ENCODE measurements around the gene ZC3HAV1. TPM values are rescaled to one million over a fixed set of nuclear protein-coding genes. Genes with fewer than 3 reads are reported as not detected.

ZC3HAV1 gene
- total RNA-seq, 2 experiments from 2014 or later: 47.4 to 52.4 TPM

GRCh38 chr7:139152149-139152548 lies 42.6 kb upstream of the ZC3HAV1 start:
- no peak for TF ChIP-seq CTCF (conservative IDR thresholded peaks at IDR 0.05; ENCODE audit: low read length)
- TF ChIP-seq EZH2phosphoT487 (IDR thresholded peaks at IDR 0.05; ENCODE audit: borderline replicate concordance, low read depth, low read length): no peak
- Histone ChIP-seq H3K9me3 (ENCODE audit: low read length) (no peaks in the 10 kb centered on the region), H2AFZ (ENCODE audit: low read length) (no peak overlapping the region), H3K4me3 (ENCODE audit: low read depth, low read length, poor library complexity, severe bottlenecking) (no peak overlapping the region), H3K9me2 (ENCODE audit: insufficient read depth, low read length) (no peaks in the 10 kb centered on the region), H4K20me1 (ENCODE audit: insufficient read depth, low read length) (no peaks in the 10 kb centered on the region), H3K4me1 (ENCODE audit: insufficient read depth, low read length, poor library complexity, severe bottlenecking) (no peaks in the 10 kb centered on the region), H3K4me2 (ENCODE audit: low read length) (no peak overlapping the region), H3K27ac (ENCODE audit: low read depth, low read length, poor library complexity, severe bottlenecking) (no peak overlapping the region), H3K79me2 (ENCODE audit: insufficient read depth, low read depth, low read length) (no peaks in the 10 kb centered on the region), H3K36me3 (ENCODE audit: insufficient read depth, low read length) (no peaks in the 10 kb centered on the region)
- ChIA-PET CTCF (ENCODE audit: unreplicated experiment) (no interaction called here), POLR2A (no interaction called here)
- BruUV-seq (replicated peaks): no TSS peak
- DNase-seq (ENCODE audit: low spot score): no peak
- intact Hi-C loops (cut with micrococcal nuclease; ENCODE audit: unreplicated experiment): no loop called here

GRCh38 chr7:139139150-139139549 lies 29.6 kb upstream of the ZC3HAV1 start:
- no peak overlapping the region for H3K27ac ChIP-seq (ENCODE audit: low read depth, low read length, poor library complexity, severe bottlenecking)
- TF ChIP-seq CTCF (conservative IDR thresholded peaks at IDR 0.05; ENCODE audit: low read length) (no peak), EZH2phosphoT487 (IDR thresholded peaks at IDR 0.05; ENCODE audit: borderline replicate concordance, low read depth, low read length) (no peak)
- no peaks in the 10 kb centered on the region for H4K20me1 ChIP-seq (ENCODE audit: insufficient read depth, low read length)
- H3K79me2 ChIP-seq (ENCODE audit: insufficient read depth, low read depth, low read length): no peaks in the 10 kb centered on the region
- POLR2A ChIA-PET: interaction anchor here (0.7 kb wide), 1 partner anchor 395 kb away, joined by 3 read pairs; no protein-coding TSS in a partner anchor
- no peaks in the 10 kb centered on the region for H3K36me3 ChIP-seq (ENCODE audit: insufficient read depth, low read length)
- intact Hi-C loops (cut with micrococcal nuclease; ENCODE audit: unreplicated experiment): no loop called here
- no TSS peak for BruUV-seq (replicated peaks)
- CTCF ChIA-PET (ENCODE audit: unreplicated experiment): no interaction called here
- H3K4me2 ChIP-seq (ENCODE audit: low read length): no peak overlapping the region
- H3K9me3 ChIP-seq (ENCODE audit: low read length): no peaks in the 10 kb centered on the region
- no peak overlapping the region for H2AFZ ChIP-seq (ENCODE audit: low read length)
- no peaks in the 10 kb centered on the region for H3K4me1 ChIP-seq (ENCODE audit: insufficient read depth, low read length, poor library complexity, severe bottlenecking)
- no peak overlapping the region for H3K4me3 ChIP-seq (ENCODE audit: low read depth, low read length, poor library complexity, severe bottlenecking)
- no peak for DNase-seq (ENCODE audit: low spot score)
- H3K9me2 ChIP-seq (ENCODE audit: insufficient read depth, low read length): no peaks in the 10 kb centered on the region

- TF ChIP-seq EZH2phosphoT487 (IDR thresholded peaks at IDR 0.05; ENCODE audit: borderline replicate concordance, low read depth, low read length): no peak
- TF ChIP-seq CTCF (conservative IDR thresholded peaks at IDR 0.05; ENCODE audit: low read length): no peak
- H3K9me3 ChIP-seq (ENCODE audit: low read length): no peaks in the 10 kb centered on the region
- H3K27ac ChIP-seq (ENCODE audit: low read depth, low read length, poor library complexity, severe bottlenecking): no peak overlapping the region
- H3K4me3 ChIP-seq (ENCODE audit: low read depth, low read length, poor library complexity, severe bottlenecking): peak overlapping the region; percentile 58
- H4K20me1 ChIP-seq (ENCODE audit: insufficient read depth, low read length): no peaks in the 10 kb centered on the region
- ChIA-PET POLR2A (interaction anchor here (0.6 to 1.5 kb wide), 3 partner anchors 15 to 103 kb away, joined by 3 to 5 read pairs (median 3); no protein-coding TSS in a partner anchor), CTCF (ENCODE audit: unreplicated experiment) (no interaction called here)
- DNase-seq (ENCODE audit: low spot score): peak; percentile 51
- intact Hi-C loops (cut with micrococcal nuclease; ENCODE audit: unreplicated experiment): loop anchor here (1.0 kb wide), 1 partner anchor 207 kb away; no protein-coding TSS in a partner anchor
- no peaks in the 10 kb centered on the region for H3K79me2 ChIP-seq (ENCODE audit: insufficient read depth, low read depth, low read length)
- BruUV-seq (replicated peaks): no TSS peak
- H3K4me1 ChIP-seq (ENCODE audit: insufficient read depth, low read length, poor library complexity, severe bottlenecking): no peaks in the 10 kb centered on the region
- H3K36me3 ChIP-seq (ENCODE audit: insufficient read depth, low read length): no peaks in the 10 kb centered on the region
- peak overlapping the region; percentile 80 for H2AFZ ChIP-seq (ENCODE audit: low read length)
- H3K4me2 ChIP-seq (ENCODE audit: low read length): peak overlapping the region; percentile 64; the same call in 1 of the 2 replicates
- no peaks in the 10 kb centered on the region for H3K9me2 ChIP-seq (ENCODE audit: insufficient read depth, low read length)
Observed at GRCh38 chr7:139133335-139134139, 24.0 kb upstream of the ZC3HAV1 start.

Data from OCI-LY7 (cell line).